MCF 10A (cell line): ENCODE measurements around the gene CCNI2. TPM values are rescaled to one million over a fixed set of nuclear protein-coding genes. Genes with fewer than 3 reads are reported as not detected.

Experiments used
- BruUV-seq: library from RNA; stranded (reverse); fragments of 400-500 nt; replicated peaks from 2 replicates; lab custom pipeline; 2021; lab: Mats Ljungman, UMichigan
- CTCF ChIA-PET: fragments of 300-600 bp; sonication (Branson Sonifier 250); formaldehyde crosslinking; extraction: SDS; loops from one replicate; lab custom pipeline; 2021; ENCODE audit warnings: antibody characterized with exemption, inconsistent platforms; lab: Yijun Ruan, JAX
- POLR2A ChIA-PET: fragments of 300-600, 350-650 bp; sonication (Branson Sonifier 250); formaldehyde crosslinking; extraction: SDS; loops from one replicate; lab custom pipeline; 2020; ENCODE audit warnings: antibody characterized with exemption, inconsistent platforms; lab: Yijun Ruan, JAX
- DNase-seq: peaks from one replicate; pipeline ENCODE4 v3.0.0-alpha.2; 2018; ENCODE audit not compliant: unreplicated experiment
- H3K27ac Mint-ChIP-seq: one replicate; pipeline ENCODE4 v1.8.0; 2022; ENCODE audit warnings: mild to moderate bottlenecking, low read depth, mixed read lengths; ENCODE audit not compliant: unreplicated experiment
- H3K27me3 Mint-ChIP-seq: one replicate; pipeline ENCODE4 v1.8.0; 2022; ENCODE audit warnings: mixed read lengths; ENCODE audit not compliant: insufficient read depth, unreplicated experiment
- H3K36me3 Mint-ChIP-seq: one replicate; pipeline ENCODE4 v1.8.0; 2022; ENCODE audit warnings: mild to moderate bottlenecking, moderate library complexity, mixed read lengths; ENCODE audit not compliant: insufficient read depth, unreplicated experiment
- H3K4me1 Mint-ChIP-seq: one replicate; pipeline ENCODE4 v1.8.0; 2022; ENCODE audit warnings: mixed read lengths; ENCODE audit not compliant: insufficient read depth, unreplicated experiment
- H3K4me3 Mint-ChIP-seq: one replicate; pipeline ENCODE4 v1.8.0; 2022; ENCODE audit warnings: mild to moderate bottlenecking, moderate library complexity, mixed read lengths; ENCODE audit not compliant: unreplicated experiment
- H3K9me3 Mint-ChIP-seq: one replicate; pipeline ENCODE4 v1.8.0; 2022; ENCODE audit warnings: mixed read lengths; ENCODE audit not compliant: unreplicated experiment
- CTCF ChIP-seq: fragments of 200-600 bp; IDR thresholded peaks from one replicate; pipeline ENCODE4 v1.8.0; 2022; ENCODE audit warnings: antibody characterized with exemption, mild to moderate bottlenecking; ENCODE audit not compliant: unreplicated experiment
- intact Hi-C: fragments of 100-400 bp; cut with micrococcal nuclease; formaldehyde crosslinking; loops from 2 replicates; pipeline ENCODE4 v1.14.1; 2022
- total RNA-seq: library from RNA; stranded (reverse); gene quantifications from 2 replicates; pipeline ENCODE4 v1.2.3, GENCODE V29; 2022

CCNI2 gene
- total RNA-seq, 1 experiment from 2014 or later = 0.16 TPM

DNA sequence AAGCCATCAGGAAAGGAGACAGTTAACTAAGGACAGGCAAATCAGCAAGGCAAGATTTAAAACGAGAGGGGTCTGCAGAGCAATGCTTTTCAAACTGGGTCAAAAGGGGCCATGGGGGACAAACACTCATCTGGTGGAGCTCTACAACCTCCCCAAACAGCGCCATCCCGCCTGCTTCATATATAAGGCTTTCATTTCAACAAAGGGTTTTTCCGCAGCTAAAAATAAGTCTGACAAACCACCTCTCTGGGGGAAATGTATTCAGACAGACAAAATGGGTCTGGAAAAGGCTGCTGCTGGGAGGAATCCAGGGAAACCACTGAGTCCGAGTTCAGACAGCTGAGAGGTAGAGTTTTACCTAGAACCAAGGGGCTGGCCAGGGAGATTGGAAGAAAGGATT, 38.1 kb downstream of the CCNI2 start:
- DNase-seq = no peak
- Mint-ChIP-seq H3K9me3 (no peaks in the 10 kb centered on the region), H3K4me1 (peaks cover 7% of the 10 kb centered on the region), H3K27me3 (no peaks in the 10 kb centered on the region), H3K4me3 (no peak overlapping the region), H3K27ac (no peak overlapping the region), H3K36me3 (no peaks in the 10 kb centered on the region)
- ChIA-PET CTCF (interaction anchor here (1.6 to 2.3 kb wide), 2 partner anchors 12 to 35 kb away, joined by 7 to 12 read pairs; no protein-coding TSS in a partner anchor), POLR2A (interaction anchor here (0.6 to 1.4 kb wide), 3 partner anchors 9 to 258 kb away, joined by 3 to 4 read pairs (median 4); no protein-coding TSS in a partner anchor)
- TF ChIP-seq CTCF = no peak
- BruUV-seq = no TSS peak
- intact Hi-C loops = no loop called here

DNA sequence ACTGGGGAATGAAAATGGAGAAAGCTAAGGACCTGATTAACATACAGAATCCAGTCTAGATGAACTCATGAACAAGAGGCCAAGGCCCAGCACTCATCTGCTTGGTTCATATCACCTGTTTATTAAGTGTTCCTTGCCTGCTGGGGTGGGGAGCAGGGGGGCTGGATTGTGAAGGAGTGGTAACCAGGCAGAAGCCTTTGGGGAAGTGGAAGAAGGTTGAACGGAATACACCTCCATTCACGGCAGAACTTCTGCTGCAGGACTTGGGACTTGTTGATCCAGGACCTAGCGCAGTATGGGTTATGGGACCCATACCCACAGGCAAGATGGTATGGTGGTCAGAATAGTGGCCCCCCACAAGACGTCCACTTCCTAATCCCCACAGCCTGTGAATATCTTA, 38.6 kb downstream of the CCNI2 start:
- Mint-ChIP-seq H3K4me1 (peaks cover 7% of the 10 kb centered on the region), H3K36me3 (no peaks in the 10 kb centered on the region), H3K4me3 (no peak overlapping the region), H3K9me3 (no peaks in the 10 kb centered on the region), H3K27me3 (no peaks in the 10 kb centered on the region), H3K27ac (no peak overlapping the region)
- ChIA-PET CTCF (interaction anchor here (0.5 to 2.3 kb wide), 4 partner anchors 10 to 44 kb away, joined by 3 to 12 read pairs (median 4); no protein-coding TSS in a partner anchor), POLR2A (interaction anchor here (1.4 kb wide), 1 partner anchor 10 kb away, joined by 4 read pairs; no protein-coding TSS in a partner anchor)
- DNase-seq = no peak
- TF ChIP-seq CTCF = no peak
- intact Hi-C loops = no loop called here
- BruUV-seq = no TSS peak

DNA sequence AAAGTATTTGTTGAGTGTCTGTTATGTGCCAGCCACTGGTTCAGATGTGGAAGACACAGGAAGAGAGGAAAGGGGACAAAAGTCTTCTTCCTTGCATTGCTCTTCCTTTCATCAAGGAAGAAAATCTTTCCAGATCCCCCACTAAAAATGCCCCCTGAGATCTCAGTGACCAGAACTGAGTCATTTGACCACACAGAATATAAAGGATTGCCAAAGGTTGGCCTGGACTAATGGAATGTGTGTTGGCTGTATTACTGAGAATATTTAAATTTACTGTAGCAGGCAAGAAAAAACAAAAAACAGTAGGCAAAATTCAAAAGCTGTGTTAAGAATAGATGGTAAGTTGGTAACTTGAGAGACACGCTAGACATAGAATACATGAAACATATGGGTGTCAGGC, 39.9 kb downstream of the CCNI2 start:
- BruUV-seq = no TSS peak
- CTCF ChIA-PET = interaction anchor here (0.6 to 1.5 kb wide), 2 partner anchors 16 to 30 kb away, joined by 3 to 4 read pairs; no protein-coding TSS in a partner anchor
- no peaks in the 10 kb centered on the region for H3K27me3 Mint-ChIP-seq
- no peaks in the 10 kb centered on the region for H3K36me3 Mint-ChIP-seq
- no peak for DNase-seq
- POLR2A ChIA-PET = interaction anchor here (0.8 to 1.4 kb wide), 2 partner anchors 11 to 14 kb away, joined by 3 to 6 read pairs; no protein-coding TSS in a partner anchor
- H3K4me3 Mint-ChIP-seq = no peak overlapping the region
- peaks cover 3% of the 10 kb centered on the region for H3K4me1 Mint-ChIP-seq
- H3K9me3 Mint-ChIP-seq = no peaks in the 10 kb centered on the region
- H3K27ac Mint-ChIP-seq = no peak overlapping the region
- intact Hi-C loops = no loop called here
- no peak for TF ChIP-seq CTCF

- Mint-ChIP-seq H3K9me3 (no peaks in the 10 kb centered on the region), H3K4me1 (no peaks in the 10 kb centered on the region), H3K27ac (no peak overlapping the region), H3K4me3 (no peak overlapping the region), H3K27me3 (no peaks in the 10 kb centered on the region), H3K36me3 (no peaks in the 10 kb centered on the region)
- BruUV-seq = no TSS peak
- no peak for DNase-seq
- CTCF ChIA-PET = no interaction called here
- POLR2A ChIA-PET = no interaction called here
- intact Hi-C loops = no loop called here
- no peak for TF ChIP-seq CTCF
Measured at GRCh38 chr5:132788508-132788907, 41.3 kb downstream of the CCNI2 start.
